Measurements from ENCODE around the gene KY.

DNA sequence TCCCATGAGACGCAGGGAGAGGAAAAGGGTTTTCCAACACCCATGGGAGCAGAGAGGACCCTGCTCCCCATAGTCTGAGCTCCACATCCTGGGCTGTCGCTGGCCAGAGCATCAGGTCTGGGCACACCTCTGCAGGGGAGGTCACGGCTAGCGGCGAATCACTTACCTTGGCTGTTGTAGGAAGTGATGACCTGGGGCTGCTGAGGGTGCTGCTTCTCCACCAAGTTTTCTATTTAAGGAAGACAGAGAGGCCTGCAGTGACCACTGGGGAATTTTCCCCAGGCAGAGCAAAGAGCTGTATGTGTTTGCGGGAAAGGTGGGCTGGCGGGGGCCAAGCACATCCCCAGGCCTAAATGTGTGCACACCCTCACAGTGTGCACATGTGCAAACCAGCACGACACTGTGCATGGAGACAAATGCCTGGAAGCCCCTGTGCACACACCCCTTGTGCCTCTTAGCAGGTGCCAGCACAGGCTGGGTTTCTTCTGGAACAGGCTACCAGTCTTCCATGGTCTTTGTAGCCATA is 7.6 kb downstream of the KY start:
- TF ChIP-seq CTCF (conservative IDR thresholded peaks at IDR 0.05 in 1 of 2, IDR thresholded peaks at IDR 0.05 in 1 of 2; ENCODE audit: extremely low read depth in 1 of 2, insufficient read depth in 1 of 2, low read depth in 1 of 2, low read length in 2 of 2), result no peak
- TF ChIP-seq EZH2 (IDR thresholded peaks at IDR 0.05; ENCODE audit: borderline replicate concordance, low read length), result no peak
